T-cell (primary cell): ENCODE measurements around the gene ZNF460. TPM values are rescaled to one million over a fixed set of nuclear protein-coding genes. Genes with fewer than 3 reads are reported as not detected.

Experiments used
- ATAC-seq, 4 experiments: fragments of 200-7000 bp in 3 of 4; fragments of 150-1000 bp in 1 of 4; cut with Tn5 transposase; replicated peaks in 1 of 4; 1 replicate in 3 of 4; 2 replicates in 1 of 4; pipeline ENCODE4 v1.10.0; 2021; ENCODE audit warnings: moderate library complexity in 3 of 4, mild to moderate bottlenecking in 2 of 4, moderate number of reproducible peaks in 1 of 4
- CTCF ChIA-PET, 2 donors: fragments of 300-600 bp; sonication (Branson Sonifier 250); formaldehyde crosslinking; loops; one replicate each; lab custom pipeline; 2022; ENCODE audit warnings: antibody characterized with exemption in 2 of 2; lab: Charles Lee
- POLR2A ChIA-PET, 2 donors: fragments of 300-600 bp; sonication (Branson Sonifier 250); formaldehyde crosslinking; loops; one replicate each; lab custom pipeline; 2022; ENCODE audit warnings: antibody characterized with exemption in 2 of 2; lab: Charles Lee
- DNase-seq, 35 experiments: peaks; one replicate each; pipeline versions ENCODE4 v3.0.0 to v3.0.0-alpha.2; 2013 to 2023
- H3K27ac ChIP-seq: one replicate; pipeline ENCODE4 v1.5.1; 2013; ENCODE audit warnings: low read length
- H3K27me3 ChIP-seq, 2 experiments: replicated peaks in 1 of 2; 1 replicate in 1 of 2; 2 replicates in 1 of 2; pipeline versions ENCODE4 v1.6.1 to v1.7.0; 2013; ENCODE audit warnings: low read length in 1 of 2, mixed read lengths in 1 of 2; ENCODE audit not compliant: control insufficient read depth in 2 of 2, insufficient read depth in 2 of 2; ENCODE audit errors: extremely low read depth in 1 of 2
- H3K36me3 ChIP-seq, 2 donors: 1 replicate in 1 of 2; 2 replicates in 1 of 2; pipeline versions ENCODE4 v1.6.1 to v1.7.0; 2013; ENCODE audit warnings: low read length in 1 of 2; ENCODE audit not compliant: control insufficient read depth in 2 of 2, insufficient read depth in 1 of 2; ENCODE audit errors: extremely low read depth in 1 of 2
- H3K4me1 ChIP-seq, 2 experiments: 1 replicate in 1 of 2; 2 replicates in 1 of 2; pipeline versions ENCODE4 v1.6.1 to v1.7.0; 2013; ENCODE audit warnings: low read length in 2 of 2, mixed read lengths in 1 of 2; ENCODE audit not compliant: insufficient read depth in 2 of 2, control insufficient read depth in 1 of 2; ENCODE audit errors: extremely low read depth in 1 of 2
- H3K4me3 ChIP-seq, 2 donors: 1 replicate in 1 of 2; 2 replicates in 1 of 2; pipeline versions ENCODE4 v1.5.1 to v1.7.0; 2013; ENCODE audit warnings: mild to moderate bottlenecking in 2 of 2, low read length in 1 of 2, moderate library complexity in 1 of 2; ENCODE audit not compliant: control insufficient read depth in 1 of 2; ENCODE audit errors: extremely low read depth in 1 of 2
- H3K9me3 ChIP-seq: 2 replicates; pipeline ENCODE4 v1.7.0; 2013
- H3K27ac Mint-ChIP-seq, 2 donors: one replicate each; pipeline ENCODE4 v1.8.0; 2020 to 2021; ENCODE audit warnings: mild to moderate bottlenecking in 2 of 2, mixed read lengths in 2 of 2
- H3K27me3 Mint-ChIP-seq, 2 donors: one replicate each; pipeline ENCODE4 v1.8.0; 2021 to 2022; ENCODE audit warnings: mixed read lengths in 2 of 2
- H3K36me3 Mint-ChIP-seq: one replicate; pipeline ENCODE4 v1.8.0; 2021; ENCODE audit warnings: mixed read lengths
- H3K4me1 Mint-ChIP-seq, 3 donors: one replicate each; pipeline ENCODE4 v1.8.0; 2020 to 2022; ENCODE audit warnings: mixed read lengths in 3 of 3, mild to moderate bottlenecking in 1 of 3
- H3K4me3 Mint-ChIP-seq, 3 donors: one replicate each; pipeline ENCODE4 v1.8.0; 2020 to 2022; ENCODE audit warnings: mild to moderate bottlenecking in 3 of 3, mixed read lengths in 3 of 3, moderate library complexity in 3 of 3
- H3K9me3 Mint-ChIP-seq, 3 donors: one replicate each; pipeline ENCODE4 v1.8.0; 2020 to 2022; ENCODE audit warnings: mixed read lengths in 3 of 3
- WGBS: methylation state at CpG from one replicate; pipeline ENCODE4 v1.1.5; 2013; ENCODE audit warnings: missing lambda C conversion rate; ENCODE audit not compliant: insufficient coverage; 5-methylcytosine and 5-hydroxymethylcytosine counted together
- total RNA-seq, 35 experiments: library from RNA in 6 of 35; stranded (reverse) in 6 of 35; fragments of 120-200 nt in 1 of 35; gene quantifications; one replicate each; pipeline versions ENCODE4 v1.2.1 to v1.2.4 and lab custom pipeline; 2013 to 2026

The ZNF460 gene
- total RNA-seq, 5 donors from 2014 or later (not counting 1 experiment from before 2014, with no cell fraction given), result 65.2 to 77.3 (median 66.0) TPM

GRCh38 chr19:57282011-57282643 is 1.8 kb downstream of the ZNF460 start:
- Mint-ChIP-seq H3K4me1 (peaks cover 35 to 47% (median 35%) of the 10 kb centered on the region in 3 donors), H3K9me3 (peaks cover 0 to 9% (median 0%) of the 10 kb centered on the region in 3 donors), H3K27ac (peak overlapping the region; percentile 1 to 71), H3K27me3 (no peaks in the 10 kb centered on the region), H3K4me3 (no peak overlapping the region), H3K36me3 (peaks cover 37% of the 10 kb centered on the region)
- Histone ChIP-seq H3K27me3 (no peaks in the 10 kb centered on the region), H3K36me3 (peaks cover 0 to 33% of the 10 kb centered on the region in 2 donors), H3K27ac (no peak overlapping the region), H3K9me3 (no peaks in the 10 kb centered on the region), H3K4me3 (peak overlapping the region in 1 of 2 donors; percentile 29), H3K4me1 (peaks cover 20 to 34% of the 10 kb centered on the region in 2 experiments)
- ChIA-PET POLR2A (no interaction called here), CTCF (no interaction called here)
- ATAC-seq (no peak), DNase-seq (no peak)
- WGBS, result 80% methylated on average over 2 of the region's 5 CpGs

- Mint-ChIP-seq H3K27ac (no peak overlapping the region), H3K36me3 (peaks cover 80% of the 10 kb centered on the region), H3K4me1 (peaks cover 13 to 30% (median 19%) of the 10 kb centered on the region in 3 donors), H3K9me3 (peaks cover 5 to 44% (median 31%) of the 10 kb centered on the region in 3 donors), H3K27me3 (no peaks in the 10 kb centered on the region), H3K4me3 (no peak overlapping the region)
- CTCF ChIA-PET, result no interaction called here
- H3K36me3 ChIP-seq, result peaks cover 27 to 92% of the 10 kb centered on the region in 2 donors
- DNase-seq, result no peak
- H3K4me1 ChIP-seq, result no peaks in the 10 kb centered on the region
- no peak overlapping the region for H3K4me3 ChIP-seq
- no peak overlapping the region for H3K27ac ChIP-seq
- peaks cover 0 to 4% of the 10 kb centered on the region in 2 experiments for H3K27me3 ChIP-seq
- H3K9me3 ChIP-seq, result peaks cover 12% of the 10 kb centered on the region
- ATAC-seq, result no peak
- 100% methylated on average over 2 of the region's 4 CpGs for WGBS
- POLR2A ChIA-PET, result interaction anchor here in 1 of 2 donors (0.7 kb wide), 1 partner anchor 138 kb away, joined by 5 read pairs; no protein-coding TSS in a partner anchor
Measured at GRCh38 chr19:57288373-57288772, 8.1 kb downstream of the ZNF460 start.

GRCh38 chr19:57290970-57291369 is 10.7 kb downstream of the ZNF460 start:
- CTCF ChIA-PET, result no interaction called here
- H3K27ac Mint-ChIP-seq, result no peak overlapping the region
- H3K27me3 Mint-ChIP-seq, result no peaks in the 10 kb centered on the region
- ATAC-seq (no peak), DNase-seq (no peak)
- H3K36me3 ChIP-seq, result peaks cover 27 to 83% of the 10 kb centered on the region in 2 donors
- no peak overlapping the region for H3K27ac ChIP-seq
- peaks cover 16 to 58% (median 51%) of the 10 kb centered on the region in 3 donors for H3K9me3 Mint-ChIP-seq
- H3K4me3 Mint-ChIP-seq, result no peak overlapping the region
- H3K27me3 ChIP-seq, result peaks cover 0 to 4% of the 10 kb centered on the region in 2 experiments
- peak overlapping the region in 1 of 2 donors; percentile 56 for H3K4me3 ChIP-seq
- H3K4me1 Mint-ChIP-seq, result peaks cover 3 to 13% (median 12%) of the 10 kb centered on the region in 3 donors
- no peaks in the 10 kb centered on the region for H3K4me1 ChIP-seq
- no CpG with 5 or more reads among the region's 11 CpGs for WGBS
- peaks cover 15% of the 10 kb centered on the region for H3K9me3 ChIP-seq
- peaks cover 90% of the 10 kb centered on the region for H3K36me3 Mint-ChIP-seq
- POLR2A ChIA-PET, result no interaction called here

DNA sequence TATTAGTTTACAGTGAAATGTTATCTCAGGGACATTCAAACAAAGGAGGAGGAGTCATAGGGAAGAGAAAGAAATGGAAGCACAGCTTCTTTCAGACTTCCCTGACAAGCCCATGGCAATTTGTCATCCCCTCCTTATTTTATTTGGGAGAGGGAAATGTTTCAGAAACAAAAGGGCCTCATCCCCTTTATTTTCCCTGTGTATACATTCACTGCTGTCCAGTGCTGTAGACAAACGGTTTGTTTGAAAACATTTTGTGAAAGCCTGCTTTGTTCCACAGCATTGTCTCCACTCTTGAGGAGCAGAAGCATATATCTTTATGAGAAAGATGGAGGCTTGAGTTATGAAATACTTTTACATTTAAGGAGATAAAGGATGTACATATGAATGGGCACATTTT is 12.3 kb downstream of the ZNF460 start:
- no peaks in the 10 kb centered on the region for H3K4me1 ChIP-seq
- WGBS, result no CpG with 5 or more reads among the region's 1 CpG
- H3K27me3 ChIP-seq, result peaks cover 0 to 4% of the 10 kb centered on the region in 2 experiments
- peaks cover 15% of the 10 kb centered on the region for H3K9me3 ChIP-seq
- CTCF ChIA-PET, result no interaction called here
- peaks cover 27 to 73% of the 10 kb centered on the region in 2 donors for H3K36me3 ChIP-seq
- no peak overlapping the region for H3K4me3 ChIP-seq
- Mint-ChIP-seq H3K36me3 (peaks cover 91% of the 10 kb centered on the region), H3K4me1 (peaks cover 4 to 15% (median 5%) of the 10 kb centered on the region in 3 donors), H3K9me3 (peaks cover 17 to 61% (median 61%) of the 10 kb centered on the region in 3 donors), H3K27ac (no peak overlapping the region), H3K4me3 (no peak overlapping the region), H3K27me3 (no peaks in the 10 kb centered on the region)
- ATAC-seq (no peak), DNase-seq (no peak)
- POLR2A ChIA-PET, result interaction anchor here (0.6 to 0.7 kb wide), 2 partner anchors 75 to 91 kb away, joined by 3 to 5 read pairs; no protein-coding TSS in a partner anchor
- H3K27ac ChIP-seq, result no peak overlapping the region

- Mint-ChIP-seq H3K27me3 (no peaks in the 10 kb centered on the region), H3K9me3 (peaks cover 23 to 65% (median 64%) of the 10 kb centered on the region in 3 donors), H3K27ac (no peak overlapping the region), H3K36me3 (peaks cover 91% of the 10 kb centered on the region), H3K4me1 (peaks cover 4 to 18% (median 9%) of the 10 kb centered on the region in 3 donors), H3K4me3 (no peak overlapping the region)
- Histone ChIP-seq H3K36me3 (peaks cover 22 to 62% of the 10 kb centered on the region in 2 donors), H3K27me3 (peaks cover 0 to 4% of the 10 kb centered on the region in 2 experiments), H3K9me3 (peaks cover 15% of the 10 kb centered on the region), H3K4me1 (no peaks in the 10 kb centered on the region), H3K4me3 (no peak overlapping the region), H3K27ac (no peak overlapping the region)
- DNase-seq (no peak), ATAC-seq (no peak)
- ChIA-PET POLR2A (no interaction called here), CTCF (no interaction called here)
- WGBS, result no CpG with 5 or more reads among the region's 1 CpG
Measured at GRCh38 chr19:57293719-57294118, 13.4 kb downstream of the ZNF460 start.

- peaks cover 7 to 21% (median 15%) of the 10 kb centered on the region in 3 donors for H3K9me3 Mint-ChIP-seq
- Histone ChIP-seq H3K27me3 (no peaks in the 10 kb centered on the region), H3K4me1 (peaks cover 0 to 6% of the 10 kb centered on the region in 2 experiments), H3K9me3 (no peaks in the 10 kb centered on the region), H3K36me3 (peaks cover 5 to 14% of the 10 kb centered on the region in 2 donors), H3K4me3 (no peak overlapping the region), H3K27ac (no peak overlapping the region)
- 80% methylated on average over 1 of the region's 1 CpG for WGBS
- H3K36me3 Mint-ChIP-seq, result peaks cover 62% of the 10 kb centered on the region
- H3K4me3 Mint-ChIP-seq, result no peak overlapping the region
- no peaks in the 10 kb centered on the region for H3K27me3 Mint-ChIP-seq
- ChIA-PET CTCF (no interaction called here), POLR2A (no interaction called here)
- ATAC-seq (no peak), DNase-seq (no peak)
- H3K27ac Mint-ChIP-seq, result no peak overlapping the region
- peaks cover 0 to 17% (median 12%) of the 10 kb centered on the region in 3 donors for H3K4me1 Mint-ChIP-seq
Measured at GRCh38 chr19:57302020-57302465, 21.8 kb downstream of the ZNF460 start.
